GM12878 (cell line): ENCODE data around the gene TCEANC. TPM values are rescaled to one million over a fixed set of nuclear protein-coding genes. Genes with fewer than 3 reads are reported as not detected.

Source experiments
- ATAC-seq: fragments of 200-7000 bp; cut with Tn5 transposase; 3 replicates; pipeline ENCODE4 v1.9.1; 2020; ENCODE audit warnings: mild to moderate bottlenecking, moderate library complexity
- BruUV-seq: library from RNA; stranded (reverse); fragments of 400-500 nt; replicated peaks from 2 replicates; lab custom pipeline; 2021; lab: Mats Ljungman, UMichigan
- CTCF ChIA-PET: fragments of 300-600 bp; sonication (Branson Sonifier 250); formaldehyde crosslinking; extraction: SDS; loops from one replicate; lab custom pipeline; 2021; ENCODE audit warnings: inconsistent platforms; lab: Yijun Ruan, JAX
- POLR2A ChIA-PET: fragments of 350-600 bp; formaldehyde crosslinking; extraction: SDS; loops from one replicate; lab custom pipeline; 2021; ENCODE audit warnings: inconsistent platforms; lab: Charles Lee
- RAD21 ChIA-PET: fragments of 300-600 bp; sonication (Branson Sonifier 250); formaldehyde crosslinking; loops from one replicate; lab custom pipeline; 2023; ENCODE audit warnings: antibody characterized with exemption; ENCODE audit not compliant: unreplicated experiment; lab: Charles Lee
- SMC1A ChIA-PET: fragments of 300-600 bp; sonication (Branson Sonifier 250); formaldehyde crosslinking; loops from one replicate; lab custom pipeline; 2023; ENCODE audit not compliant: unreplicated experiment, uncharacterized antibody; lab: Charles Lee
- DNase-seq: peaks from one replicate; pipeline ENCODE4 v3.0.0-alpha.2; 2011; ENCODE audit warnings: low read depth, low spot score
- FAIRE-seq: peaks from 3 replicates; lab custom pipeline; 2011; peaks lifted over from hg19 to GRCh38; lab: Jason Lieb, UNC
- H2AFZ ChIP-seq: 2 replicates; pipeline ENCODE4 v1.6.0; 2011; ENCODE audit warnings: low read depth, low read length, control low read depth; ENCODE audit not compliant: control insufficient read depth
- H3K27ac ChIP-seq: 2 replicates; pipeline ENCODE4 v1.5.1; 2011; ENCODE audit warnings: control low read depth; ENCODE audit not compliant: control insufficient read depth, insufficient read depth
- H3K27me3 ChIP-seq, 2 experiments: replicated peaks in 1 of 2; 2 replicates each; pipeline versions ENCODE4 v1.6.0 to v1.6.1; 2011; ENCODE audit warnings: low read length in 1 of 2; ENCODE audit not compliant: control insufficient read depth in 2 of 2, insufficient read depth in 2 of 2
- H3K36me3 ChIP-seq, 2 experiments: 2 replicates each; pipeline ENCODE4 v1.5.1; 2011; ENCODE audit warnings: low read length in 1 of 2; ENCODE audit not compliant: control insufficient read depth in 2 of 2, insufficient read depth in 2 of 2
- H3K4me1 ChIP-seq: 2 replicates; pipeline ENCODE4 v1.6.1; 2011; ENCODE audit warnings: mild to moderate bottlenecking, low read length, moderate library complexity, mixed read lengths; ENCODE audit not compliant: control insufficient read depth, insufficient read depth
- H3K4me2 ChIP-seq: 2 replicates; pipeline ENCODE4 v1.6.0; 2011; ENCODE audit warnings: control low read depth; ENCODE audit not compliant: control insufficient read depth, insufficient read depth
- H3K4me3 ChIP-seq: fragments of 200-600 bp; sonication (generic); 2 replicates; pipeline ENCODE4 v1.5.1; 2016
- H3K79me2 ChIP-seq: 2 replicates; pipeline ENCODE4 v1.6.0; 2011; ENCODE audit warnings: low read length; ENCODE audit not compliant: control insufficient read depth, insufficient read depth
- H3K9ac ChIP-seq: 2 replicates; pipeline ENCODE4 v1.8.0; 2011; ENCODE audit warnings: low read length, control low read depth, mixed read lengths; ENCODE audit not compliant: control insufficient read depth, insufficient read depth
- H3K9me3 ChIP-seq: replicated peaks from 3 replicates; pipeline ENCODE4 v1.5.1; 2011; ENCODE audit warnings: mild to moderate bottlenecking, low read length; ENCODE audit not compliant: control insufficient read depth, insufficient read depth
- H4K20me1 ChIP-seq: 2 replicates; pipeline ENCODE4 v1.6.0; 2011; ENCODE audit not compliant: control insufficient read depth, insufficient read depth
- BCL11A ChIP-seq: IDR thresholded peaks from 2 replicates; pipeline ENCODE4 v1.6.1; 2011; ENCODE audit warnings: low read depth, low read length
- EED ChIP-seq: sonication (generic); IDR thresholded peaks from 2 replicates; pipeline ENCODE4 v1.6.1; 2016; ENCODE audit warnings: antibody characterized with exemption, low read depth
- FOXK2 ChIP-seq: fragments of 450-650 bp; IDR thresholded peaks from 2 replicates; pipeline ENCODE4 v1.6.1; 2017; ENCODE audit warnings: mild to moderate bottlenecking, moderate library complexity
- HSF1 ChIP-seq: fragments of 150-350 bp; IDR thresholded peaks from 2 replicates; pipeline ENCODE4 v1.6.1; 2014; ENCODE audit warnings: mild to moderate bottlenecking, low read depth, low read length
- MAX ChIP-seq: IDR thresholded peaks from 2 replicates; pipeline ENCODE4 v1.6.1; 2012; ENCODE audit warnings: low read depth, low read length, improper control_type of control experiment
- PAX8 ChIP-seq: fragments of 450-650 bp; IDR thresholded peaks from 2 replicates; pipeline ENCODE4 v1.6.1; 2017; ENCODE audit warnings: mild to moderate bottlenecking, moderate library complexity
- PML ChIP-seq: IDR thresholded peaks from 2 replicates; pipeline ENCODE4 v1.6.1; 2012; ENCODE audit warnings: low read length, inconsistent platforms
- RCOR1 ChIP-seq: conservative IDR thresholded peaks from 2 replicates; pipeline ENCODE4 v1.6.1; 2012; ENCODE audit warnings: low read depth, low read length, improper control_type of control experiment
- REST ChIP-seq: IDR thresholded peaks from 2 replicates; pipeline ENCODE4 v1.6.1; 2012; ENCODE audit warnings: mild to moderate bottlenecking, low read depth, low read length
- RUNX3 ChIP-seq: IDR thresholded peaks from 2 replicates; pipeline ENCODE4 v1.6.1; 2012; ENCODE audit warnings: low read length, inconsistent platforms
- SPI1 ChIP-seq: IDR thresholded peaks from 2 replicates; pipeline ENCODE4 v1.6.1; 2011; ENCODE audit warnings: low read depth, mild to moderate bottlenecking, low read length, moderate library complexity, borderline replicate concordance; ENCODE audit not compliant: insufficient read depth
- ZBED1 ChIP-seq: IDR thresholded peaks from 2 replicates; pipeline ENCODE4 v1.6.1; 2016; ENCODE audit warnings: borderline replicate concordance
- WGBS: methylation state at CpG from one replicate; pipeline ENCODE4 v1.1.6; 2016; ENCODE audit warnings: low lambda C conversion rate; ENCODE audit not compliant: insufficient replicate concordance, insufficient coverage; ENCODE audit errors: missing lambda C conversion rate; 5-methylcytosine and 5-hydroxymethylcytosine counted together
- in situ Hi-C: fragments of 300-500 bp; cut with MboI; formaldehyde crosslinking; loops from 9 replicates; pipeline ENCODE4 v1.14.3; 2018; ENCODE audit warnings: mixed read lengths
- intact Hi-C: fragments of 100-400 bp; cut with micrococcal nuclease; formaldehyde crosslinking; loops from one replicate; pipeline ENCODE4 v1.14.2; 2022; ENCODE audit not compliant: unreplicated experiment
- polyA plus RNA-seq, 11 experiments: library from polyadenylated mRNA; depleted of rRNA in 4 of 11; unstranded in 6 of 11; stranded (reverse) in 5 of 11; fragments of >200 nt; fragmentation: Nextera tagmentation in 4 of 11; fragmentation: Illumina TruSeq in 1 of 11; extraction: Ambion mirVana in 4 of 11; extraction: Trizol in 1 of 11; gene quantifications; 1 replicate in 1 of 11; 2 replicates in 10 of 11; pipeline versions ENCODE4 v1.2.1 to v1.2.3, GENCODE V29; 2011 to 2016; ENCODE audit warnings: inconsistent platforms in 2 of 11, missing spikeins in 2 of 11, low read depth in 1 of 11
- total RNA-seq, 4 experiments: library from RNA; depleted of rRNA in 3 of 4; stranded (reverse); fragments of >200 nt in 3 of 4; fragmentation: Illumina TruSeq in 1 of 4; extraction: Trizol in 1 of 4; gene quantifications; 2 replicates each; pipeline versions ENCODE4 v1.2.1 to v1.2.3, GENCODE V29; 2013 to 2021
- TF ChIP-seq, protein P1 (sequence below): fragments of 450-650 bp; conservative IDR thresholded peaks from 2 replicates; pipeline ENCODE4 v1.6.1; 2017; ENCODE audit warnings: mild to moderate bottlenecking, moderate library complexity

TCEANC gene
- total and polyA plus RNA-seq, 10 of the 15 experiments (the other 5 are each of a cell fraction or from before 2014, with no cell fraction given): 1.1 to 4.9 (median 2.9) TPM

GRCh38 chrX:13693341-13693961 is 40.5 kb downstream of the TCEANC start:
- Histone ChIP-seq H3K4me2 (peak overlapping the region; percentile 78), H3K9me3 (no peaks in the 10 kb centered on the region; the same call in 2 of the 3 replicates), H3K27ac (peak overlapping the region; percentile 69), H3K27me3 (no peaks in the 10 kb centered on the region), H3K9ac (peak overlapping the region; percentile 67), H3K4me3 (peak overlapping the region; percentile 66), H3K36me3 (no peaks in the 10 kb centered on the region; a peak in 1 of 4 replicates), H3K79me2 (peaks cover 95% of the 10 kb centered on the region), H3K4me1 (peaks cover 27% of the 10 kb centered on the region), H2AFZ (no peak overlapping the region), H4K20me1 (0 out of 2 replicates have a peak, but pooled peaks cover 2% of the 10 kb centered on the region)
- ChIA-PET RAD21 (interaction anchor here (0.7 to 11.4 kb wide), 12 partner anchors 8 to 606 kb away, joined by 3 to 201 read pairs (median 6); partner anchors contain the start of genes GEMIN8, OFD1, TCEANC and TRAPPC2), CTCF (interaction anchor here (1.3 to 10.2 kb wide), 8 partner anchors 8 to 747 kb away, joined by 3 to 89 read pairs (median 6); partner anchors contain the start of genes OFD1 and TRAPPC2), SMC1A (interaction anchor here (0.6 to 13.8 kb wide), 10 partner anchors 8 to 65 kb away, joined by 3 to 198 read pairs (median 6); partner anchors contain the start of genes OFD1 and TRAPPC2), POLR2A (interaction anchor here (0.8 to 10.2 kb wide), 6 partner anchors 23 to 62 kb away, joined by 3 to 130 read pairs (median 7); partner anchors contain the start of genes OFD1 and TRAPPC2)
- WGBS: 20% methylated on average over 7 of the region's 7 CpGs
- intact Hi-C loops: loop anchor here (1.0 to 10.0 kb wide), 2 partner anchors 35 to 739 kb away; no protein-coding TSS in a partner anchor
- in situ Hi-C loops: no loop called here
- DNase-seq (no peak), FAIRE-seq (peak; percentile 23), ATAC-seq (peak; percentile 14)
- no TSS peak for BruUV-seq
- no peak for TF ChIP-seq PML
- no peak for TF ChIP-seq PAX8
- no peak for TF ChIP-seq HSF1
- TF ChIP-seq MAX: no peak
- TF ChIP-seq FOXK2: no peak
- no peak for TF ChIP-seq REST
- TF ChIP-seq, protein P1, sequence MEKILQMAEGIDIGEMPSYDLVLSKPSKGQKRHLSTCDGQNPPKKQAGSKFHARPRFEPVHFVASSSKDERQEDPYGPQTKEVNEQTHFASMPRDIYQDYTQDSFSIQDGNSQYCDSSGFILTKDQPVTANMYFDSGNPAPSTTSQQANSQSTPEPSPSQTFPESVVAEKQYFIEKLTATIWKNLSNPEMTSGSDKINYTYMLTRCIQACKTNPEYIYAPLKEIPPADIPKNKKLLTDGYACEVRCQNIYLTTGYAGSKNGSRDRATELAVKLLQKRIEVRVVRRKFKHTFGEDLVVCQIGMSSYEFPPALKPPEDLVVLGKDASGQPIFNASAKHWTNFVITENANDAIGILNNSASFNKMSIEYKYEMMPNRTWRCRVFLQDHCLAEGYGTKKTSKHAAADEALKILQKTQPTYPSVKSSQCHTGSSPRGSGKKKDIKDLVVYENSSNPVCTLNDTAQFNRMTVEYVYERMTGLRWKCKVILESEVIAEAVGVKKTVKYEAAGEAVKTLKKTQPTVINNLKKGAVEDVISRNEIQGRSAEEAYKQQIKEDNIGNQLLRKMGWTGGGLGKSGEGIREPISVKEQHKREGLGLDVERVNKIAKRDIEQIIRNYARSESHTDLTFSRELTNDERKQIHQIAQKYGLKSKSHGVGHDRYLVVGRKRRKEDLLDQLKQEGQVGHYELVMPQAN: no peak
- TF ChIP-seq BCL11A: no peak
- TF ChIP-seq ZBED1: no peak
- TF ChIP-seq RCOR1: no peak
- TF ChIP-seq EED: no peak
- TF ChIP-seq RUNX3: no peak
- peak; percentile 90 for TF ChIP-seq SPI1
